Activated T-helper 1 cell treated with anti-CD3 and anti-CD28 coated beads, Interleukin-12 subunit alpha, Interleukin-12 subunit beta, Interleukin-2, Interleukin-4 antibody, amounts not matched to agents 30 ng/mL and 10 ng/mL and 1 ng/mL, durations not matched to agents 14 hours and 24 hours and 36 hours (primary cell): ENCODE data around the gene CNNM3. TPM values are rescaled to one million over a fixed set of nuclear protein-coding genes. Genes with fewer than 3 reads are reported as not detected.

Experiments used
- DNase-seq: peaks from one replicate; pipeline ENCODE4 v3.0.0; 2021; ENCODE audit warnings: low spot score
- H3K27ac Mint-ChIP-seq: one replicate; pipeline ENCODE4 v1.8.0; 2021; ENCODE audit warnings: mild to moderate bottlenecking, mixed read lengths
- H3K27me3 Mint-ChIP-seq: one replicate; pipeline ENCODE4 v1.8.0; 2022; ENCODE audit warnings: mild to moderate bottlenecking, moderate library complexity, mixed read lengths; ENCODE audit not compliant: insufficient read depth
- H3K36me3 Mint-ChIP-seq: one replicate; pipeline ENCODE4 v1.8.0; 2021; ENCODE audit warnings: low read depth, mixed read lengths
- H3K4me1 Mint-ChIP-seq: one replicate; pipeline ENCODE4 v1.8.0; 2021; ENCODE audit warnings: low read depth, mixed read lengths
- H3K4me3 Mint-ChIP-seq: one replicate; pipeline ENCODE4 v1.8.0; 2021; ENCODE audit warnings: mild to moderate bottlenecking, moderate library complexity, mixed read lengths
- H3K9me3 Mint-ChIP-seq: one replicate; pipeline ENCODE4 v1.8.0; 2021; ENCODE audit warnings: mixed read lengths
- intact Hi-C: fragments of 100-400 bp; cut with micrococcal nuclease; formaldehyde crosslinking; loops from one replicate; pipeline ENCODE4 v1.15.1; 2024
- total RNA-seq: library from RNA; stranded (reverse); gene quantifications from 2 replicates; pipeline ENCODE4 v1.2.3, GENCODE V29; 2022

CNNM3 gene
- total RNA-seq, 1 donor from 2014 or later: 26.1 TPM

DNA sequence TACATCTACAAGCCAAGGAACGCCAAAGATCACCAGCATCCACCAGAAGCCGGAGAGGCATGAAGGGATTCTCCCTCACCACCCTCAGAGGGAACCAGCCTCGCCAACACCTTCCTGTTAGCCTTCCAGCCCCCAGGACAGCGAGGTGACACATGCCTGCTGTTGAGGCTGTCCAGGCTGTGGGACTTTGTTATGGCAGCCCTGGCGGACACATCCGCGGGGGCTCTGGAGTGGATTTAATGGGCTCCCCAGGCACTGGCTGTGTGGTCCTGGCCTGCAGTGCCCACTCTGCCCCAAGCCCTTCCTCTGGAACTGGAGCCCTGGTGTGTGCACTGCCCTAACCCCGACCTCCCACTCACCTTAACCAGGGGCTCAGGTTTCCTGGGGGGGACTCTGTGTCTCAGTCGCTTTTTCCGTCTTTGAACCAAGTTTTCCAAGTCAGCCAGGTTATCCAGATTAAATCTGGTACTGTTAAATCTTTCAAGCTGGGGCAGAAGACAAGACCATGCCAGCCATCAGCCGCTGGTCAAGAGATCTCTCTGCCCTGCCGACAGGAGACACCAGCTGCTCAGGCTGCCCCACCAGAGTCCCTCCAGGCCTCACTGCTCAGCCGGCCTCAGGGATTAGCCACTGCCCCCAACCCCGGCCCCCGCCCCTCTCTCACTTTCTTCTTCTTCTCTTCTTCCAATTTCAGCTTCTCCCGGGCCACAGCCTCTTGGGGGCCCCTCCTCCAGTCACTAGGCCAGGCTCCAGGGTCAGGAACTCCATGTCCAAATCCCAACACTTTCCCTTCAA is 25.8 kb downstream of the CNNM3 start:
- Mint-ChIP-seq H3K27me3 (no peaks in the 10 kb centered on the region), H3K36me3 (peaks cover 14% of the 10 kb centered on the region), H3K4me3 (no peak overlapping the region), H3K4me1 (peaks cover 14% of the 10 kb centered on the region), H3K27ac (no peak overlapping the region), H3K9me3 (no peaks in the 10 kb centered on the region)
- intact Hi-C loops: no loop called here
- DNase-seq: no peak

- Mint-ChIP-seq H3K4me1 (peaks cover 14% of the 10 kb centered on the region), H3K9me3 (no peaks in the 10 kb centered on the region), H3K27me3 (no peaks in the 10 kb centered on the region), H3K36me3 (peaks cover 18% of the 10 kb centered on the region), H3K27ac (no peak overlapping the region), H3K4me3 (no peak overlapping the region)
- intact Hi-C loops: no loop called here
- no peak for DNase-seq
Observed at GRCh38 chr2:96842600-96842999, 26.5 kb downstream of the CNNM3 start.

GRCh38 chr2:96843538-96844268 is 27.6 kb downstream of the CNNM3 start, which contains the start of gene ANKRD23:
TSS of gene ANKRD23 (minus strand) at chr2:96844021. CDS start at chr2:96843992, 29 bp downstream.
- Mint-ChIP-seq H3K4me3 (no peak within 1 kb of the TSS), H3K9me3 (no peaks in the 10 kb centered on the region), H3K27ac (no peak within 1 kb of the TSS), H3K27me3 (no peaks in the 10 kb centered on the region), H3K4me1 (peaks cover 14% of the 10 kb centered on the region), H3K36me3 (peaks cover 22% of the 10 kb centered on the region)
- intact Hi-C loops: no loop called here
- no peak for DNase-seq

DNA sequence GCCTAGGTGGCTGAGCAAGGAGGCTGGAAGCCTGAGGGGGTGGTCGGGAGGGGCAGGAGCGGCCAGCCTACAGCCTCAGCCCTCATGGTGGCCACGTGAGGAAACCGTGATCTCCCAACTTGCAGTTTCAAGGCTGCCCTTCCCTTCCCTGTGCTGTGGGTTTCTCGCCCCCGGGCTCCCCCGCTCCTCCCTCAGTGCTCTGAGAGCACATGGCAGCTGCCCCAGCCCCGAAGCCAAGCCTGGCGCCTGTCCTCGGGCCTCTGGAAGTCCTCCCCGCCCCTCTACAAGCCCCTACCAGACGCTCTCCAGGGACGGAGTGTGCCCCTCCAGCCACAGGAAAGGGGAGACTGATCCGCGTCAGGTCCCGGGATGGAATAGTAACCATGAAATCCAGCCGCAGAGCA is 28.3 kb downstream of the CNNM3 start:
- Mint-ChIP-seq H3K27ac (no peak overlapping the region), H3K36me3 (peaks cover 22% of the 10 kb centered on the region), H3K4me3 (no peak overlapping the region), H3K27me3 (no peaks in the 10 kb centered on the region), H3K9me3 (no peaks in the 10 kb centered on the region), H3K4me1 (peaks cover 10% of the 10 kb centered on the region)
- no peak for DNase-seq
- intact Hi-C loops: no loop called here

- Mint-ChIP-seq H3K9me3 (no peaks in the 10 kb centered on the region), H3K4me1 (peaks cover 10% of the 10 kb centered on the region), H3K4me3 (no peak overlapping the region), H3K27ac (no peak overlapping the region), H3K36me3 (peaks cover 19% of the 10 kb centered on the region), H3K27me3 (no peaks in the 10 kb centered on the region)
- DNase-seq: no peak
- intact Hi-C loops: no loop called here
Observed at GRCh38 chr2:96846825-96847224, 30.8 kb downstream of the CNNM3 start.

DNA sequence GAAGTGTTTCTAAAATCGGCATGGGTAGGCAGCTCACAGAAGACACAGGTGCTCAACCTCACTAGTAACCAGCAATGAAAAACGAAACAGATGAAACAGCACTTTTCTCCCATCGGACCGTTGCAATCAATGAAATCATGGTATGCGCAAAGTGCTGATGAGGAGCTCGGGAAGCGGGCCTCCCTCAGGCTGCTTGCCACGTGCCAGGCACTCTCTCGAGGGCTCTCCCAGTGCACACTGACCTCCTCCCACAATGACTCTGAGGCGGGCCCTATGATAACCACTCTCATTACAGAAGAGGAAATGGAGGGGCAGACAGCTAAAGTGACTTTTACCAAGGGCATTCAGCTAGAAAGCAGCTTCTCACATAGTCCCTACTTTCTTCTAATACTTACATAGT is 31.5 kb downstream of the CNNM3 start:
- no peak overlapping the region for H3K4me3 Mint-ChIP-seq
- peaks cover 20% of the 10 kb centered on the region for H3K36me3 Mint-ChIP-seq
- H3K27ac Mint-ChIP-seq: no peak overlapping the region
- H3K9me3 Mint-ChIP-seq: no peaks in the 10 kb centered on the region
- H3K27me3 Mint-ChIP-seq: no peaks in the 10 kb centered on the region
- no peak for DNase-seq
- intact Hi-C loops: no loop called here
- H3K4me1 Mint-ChIP-seq: peaks cover 10% of the 10 kb centered on the region

- no peaks in the 10 kb centered on the region for H3K27me3 Mint-ChIP-seq
- peaks cover 27% of the 10 kb centered on the region for H3K36me3 Mint-ChIP-seq
- no peak overlapping the region for H3K4me3 Mint-ChIP-seq
- H3K9me3 Mint-ChIP-seq: no peaks in the 10 kb centered on the region
- no peak overlapping the region for H3K27ac Mint-ChIP-seq
- DNase-seq: no peak
- peaks cover 7% of the 10 kb centered on the region for H3K4me1 Mint-ChIP-seq
- intact Hi-C loops: no loop called here
Observed at GRCh38 chr2:96848264-96848663, 32.2 kb downstream of the CNNM3 start.

DNA sequence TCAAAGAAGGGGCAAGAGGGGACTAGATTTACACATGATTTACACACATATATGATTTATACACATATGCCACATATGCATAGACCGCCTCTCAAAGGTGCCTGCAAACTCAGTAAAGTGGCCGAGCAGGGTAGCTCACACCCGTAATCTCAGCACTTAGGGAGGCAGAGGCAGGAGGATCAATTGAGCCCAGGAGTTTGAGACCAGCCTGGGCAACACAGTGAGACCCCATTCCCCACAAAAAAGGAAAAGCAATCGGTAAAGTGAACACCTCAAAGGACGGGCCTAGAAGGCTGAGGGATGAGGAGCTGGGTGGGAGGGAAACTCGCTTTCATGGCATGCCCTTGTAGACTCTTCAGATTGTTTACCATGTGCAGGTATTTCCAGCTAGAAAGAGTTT is 36.6 kb downstream of the CNNM3 start:
- peaks cover 18% of the 10 kb centered on the region for H3K4me1 Mint-ChIP-seq
- no peak overlapping the region for H3K4me3 Mint-ChIP-seq
- DNase-seq: no peak
- H3K27ac Mint-ChIP-seq: no peak overlapping the region
- intact Hi-C loops: no loop called here
- H3K9me3 Mint-ChIP-seq: no peaks in the 10 kb centered on the region
- H3K36me3 Mint-ChIP-seq: peaks cover 30% of the 10 kb centered on the region
- H3K27me3 Mint-ChIP-seq: no peaks in the 10 kb centered on the region

DNA sequence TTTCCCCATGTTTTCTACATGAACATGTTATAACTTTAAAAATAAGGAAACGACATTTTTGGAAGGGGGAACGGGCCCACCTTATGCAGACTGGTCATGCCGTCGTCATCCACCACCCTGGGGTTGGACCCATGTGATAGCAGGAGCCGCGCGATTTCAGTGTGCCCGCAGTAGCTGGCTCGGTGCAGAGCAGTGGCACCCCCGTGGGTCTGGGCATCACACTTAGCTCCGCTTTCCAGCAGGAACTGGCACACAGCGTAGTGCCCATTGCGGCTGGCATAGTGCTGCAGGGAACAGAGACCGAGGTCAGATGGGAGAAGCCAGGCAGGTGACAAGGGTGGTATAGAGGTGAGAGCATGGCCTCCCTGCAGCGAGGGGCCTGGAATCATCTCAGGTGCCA is 37.3 kb downstream of the CNNM3 start:
- no peak for DNase-seq
- H3K4me3 Mint-ChIP-seq: no peak overlapping the region
- H3K9me3 Mint-ChIP-seq: no peaks in the 10 kb centered on the region
- no peak overlapping the region for H3K27ac Mint-ChIP-seq
- H3K27me3 Mint-ChIP-seq: no peaks in the 10 kb centered on the region
- intact Hi-C loops: no loop called here
- H3K4me1 Mint-ChIP-seq: peaks cover 18% of the 10 kb centered on the region
- H3K36me3 Mint-ChIP-seq: peaks cover 26% of the 10 kb centered on the region

DNA sequence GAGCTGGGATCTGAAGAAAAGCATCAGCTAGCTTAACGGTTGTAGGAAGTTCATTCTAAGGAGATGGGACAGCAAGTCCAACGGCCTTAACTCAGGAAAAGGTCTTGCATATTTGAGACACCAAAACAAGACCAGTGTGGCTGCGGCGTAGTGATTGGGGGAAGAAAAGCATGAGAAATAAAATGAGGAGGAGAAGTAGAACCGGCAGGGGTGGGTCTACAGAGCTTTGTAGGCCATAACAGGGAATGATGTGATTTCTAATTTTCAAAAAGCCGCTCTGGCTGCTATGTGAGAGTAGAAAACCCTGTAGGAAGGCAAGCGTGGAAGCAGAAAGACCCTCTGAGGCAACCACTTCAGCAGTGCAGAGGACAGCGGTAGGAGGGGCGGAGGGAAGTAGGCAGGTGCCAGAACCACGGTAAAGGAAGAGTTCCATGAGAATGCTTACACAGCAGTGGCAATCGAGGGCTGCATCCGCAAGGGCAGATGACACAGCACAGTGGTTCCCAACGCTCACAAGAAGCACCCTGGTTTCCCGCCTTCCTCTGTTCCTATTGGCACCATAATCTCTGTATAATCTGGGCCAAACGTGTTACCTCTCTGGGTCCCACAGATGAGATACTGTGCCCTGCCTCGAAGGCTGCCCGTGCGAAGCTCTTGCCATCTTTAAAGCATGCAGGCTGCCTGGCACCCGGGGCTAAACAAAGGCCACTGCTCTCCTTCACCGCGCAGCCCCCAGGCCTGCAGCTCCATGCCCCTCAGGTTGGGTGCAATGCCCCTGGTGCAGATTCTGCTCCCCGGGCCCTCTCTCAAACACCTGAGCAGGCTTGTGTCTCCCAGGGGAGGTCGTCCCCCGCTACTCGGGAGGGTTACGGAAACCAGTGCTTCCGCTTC is 41.0 kb downstream of the CNNM3 start:
- intact Hi-C loops: loop anchor here (2.0 to 5.0 kb wide), 6 partner anchors 18 to 550 kb away; partner anchors contain the start of genes CNNM4, KANSL3, LMAN2L and SNRNP200
- peaks cover 26% of the 10 kb centered on the region for H3K4me1 Mint-ChIP-seq
- H3K9me3 Mint-ChIP-seq: no peaks in the 10 kb centered on the region
- DNase-seq: no peak
- H3K4me3 Mint-ChIP-seq: peak overlapping the region; percentile 85
- H3K27ac Mint-ChIP-seq: peak overlapping the region; percentile 88
- H3K27me3 Mint-ChIP-seq: no peaks in the 10 kb centered on the region
- H3K36me3 Mint-ChIP-seq: peaks cover 21% of the 10 kb centered on the region

- intact Hi-C loops: loop anchor here (1.0 to 5.0 kb wide), 12 partner anchors 8 to 551 kb away; partner anchors contain the start of genes CNNM3, CNNM4, KANSL3 and LMAN2L
- peak; percentile 99 for DNase-seq
- Mint-ChIP-seq H3K4me3 (peak within 1 kb of the TSS; percentile 85), H3K36me3 (peaks cover 15% of the 10 kb centered on the region), H3K27ac (peak within 1 kb of the TSS; percentile 88), H3K4me1 (peaks cover 26% of the 10 kb centered on the region), H3K9me3 (no peaks in the 10 kb centered on the region), H3K27me3 (no peaks in the 10 kb centered on the region)
Observed at GRCh38 chr2:96857667-96858372, 41.8 kb downstream of the CNNM3 start, which contains the start of gene ANKRD39. TSS of gene ANKRD39 (minus strand) at chr2:96858016. CDS start at chr2:96857987, 29 bp downstream.
